COR-L47 (cell line): ENCODE measurements around the gene EXOC4.

ENCODE experiments used
- DNase-seq: peaks from one replicate; lab custom pipeline; 2025; lab: John Stamatoyannopoulos, UW

Gene EXOC4

GRCh38 chr7:133491201-133491691 is 238.4 kb downstream of the EXOC4 start:
- no peak for DNase-seq

- DNase-seq, result no peak
Observed at GRCh38 chr7:133491846-133492652, 239.2 kb downstream of the EXOC4 start.

- DNase-seq, result no peak
Observed at GRCh38 chr7:133497061-133497460, 244.2 kb downstream of the EXOC4 start.

- no peak for DNase-seq
Observed at GRCh38 chr7:133501771-133502170, 248.9 kb downstream of the EXOC4 start.

- no peak for DNase-seq
Observed at GRCh38 chr7:133502498-133502897, 249.6 kb downstream of the EXOC4 start.

- DNase-seq, result no peak
Observed at GRCh38 chr7:133502972-133503371, 250.1 kb downstream of the EXOC4 start.

GRCh38 chr7:133504825-133505224 is 251.9 kb downstream of the EXOC4 start:
- DNase-seq, result no peak

GRCh38 chr7:133509822-133510221 is 256.9 kb downstream of the EXOC4 start:
- no peak for DNase-seq

GRCh38 chr7:133510326-133511055 is 257.6 kb downstream of the EXOC4 start:
- DNase-seq, result no peak

- DNase-seq, result no peak
Observed at GRCh38 chr7:133511252-133511651, 258.4 kb downstream of the EXOC4 start.

- no peak for DNase-seq
Observed at GRCh38 chr7:133511708-133512107, 258.8 kb downstream of the EXOC4 start.

GRCh38 chr7:133512560-133512959 is 259.7 kb downstream of the EXOC4 start:
- DNase-seq, result no peak

GRCh38 chr7:133513608-133514007 is 260.7 kb downstream of the EXOC4 start:
- no peak for DNase-seq

GRCh38 chr7:133514551-133514950 is 261.7 kb downstream of the EXOC4 start:
- no peak for DNase-seq

- no peak for DNase-seq
Observed at GRCh38 chr7:133517766-133518165, 264.9 kb downstream of the EXOC4 start.

- DNase-seq, result no peak
Observed at GRCh38 chr7:133518718-133519117, 265.8 kb downstream of the EXOC4 start.

GRCh38 chr7:133520248-133520647 is 267.4 kb downstream of the EXOC4 start:
- no peak for DNase-seq

GRCh38 chr7:133522501-133522900 is 269.6 kb downstream of the EXOC4 start:
- no peak for DNase-seq

- DNase-seq, result no peak
Observed at GRCh38 chr7:133528796-133529195, 275.9 kb downstream of the EXOC4 start.

- no peak for DNase-seq
Observed at GRCh38 chr7:133529861-133530260, 277.0 kb downstream of the EXOC4 start.

GRCh38 chr7:133530682-133531081 is 277.8 kb downstream of the EXOC4 start:
- no peak for DNase-seq

GRCh38 chr7:133534816-133535215 is 281.9 kb downstream of the EXOC4 start:
- no peak for DNase-seq

GRCh38 chr7:133535308-133535707 is 282.4 kb downstream of the EXOC4 start:
- no peak for DNase-seq
